Neural cell (in vitro differentiated cells): ENCODE results near the gene MEF2D.

Experiments used
- RAD21 ChIP-seq: fragments of 450-650 bp; conservative IDR thresholded peaks from 2 replicates; pipeline ENCODE4 v1.6.1; 2014; ENCODE audit warnings: antibody characterized with exemption, mild to moderate bottlenecking, moderate library complexity
- TF ChIP-seq, protein P1 (sequence below): fragments of 450-650 bp; IDR thresholded peaks from 2 replicates; pipeline ENCODE4 v1.5.1; 2014; ENCODE audit warnings: antibody characterized with exemption, mild to moderate bottlenecking, moderate library complexity; ENCODE audit not compliant: poor library complexity, severe bottlenecking

- TF ChIP-seq, protein P1, sequence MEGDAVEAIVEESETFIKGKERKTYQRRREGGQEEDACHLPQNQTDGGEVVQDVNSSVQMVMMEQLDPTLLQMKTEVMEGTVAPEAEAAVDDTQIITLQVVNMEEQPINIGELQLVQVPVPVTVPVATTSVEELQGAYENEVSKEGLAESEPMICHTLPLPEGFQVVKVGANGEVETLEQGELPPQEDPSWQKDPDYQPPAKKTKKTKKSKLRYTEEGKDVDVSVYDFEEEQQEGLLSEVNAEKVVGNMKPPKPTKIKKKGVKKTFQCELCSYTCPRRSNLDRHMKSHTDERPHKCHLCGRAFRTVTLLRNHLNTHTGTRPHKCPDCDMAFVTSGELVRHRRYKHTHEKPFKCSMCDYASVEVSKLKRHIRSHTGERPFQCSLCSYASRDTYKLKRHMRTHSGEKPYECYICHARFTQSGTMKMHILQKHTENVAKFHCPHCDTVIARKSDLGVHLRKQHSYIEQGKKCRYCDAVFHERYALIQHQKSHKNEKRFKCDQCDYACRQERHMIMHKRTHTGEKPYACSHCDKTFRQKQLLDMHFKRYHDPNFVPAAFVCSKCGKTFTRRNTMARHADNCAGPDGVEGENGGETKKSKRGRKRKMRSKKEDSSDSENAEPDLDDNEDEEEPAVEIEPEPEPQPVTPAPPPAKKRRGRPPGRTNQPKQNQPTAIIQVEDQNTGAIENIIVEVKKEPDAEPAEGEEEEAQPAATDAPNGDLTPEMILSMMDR, result no peak
- TF ChIP-seq RAD21, result no peak
Observed at GRCh38 chr1:156437037-156437867, 63.3 kb downstream of the MEF2D start.
